B cell (primary cell): Measurements from ENCODE around the gene FXR2.

ENCODE experiments used
- CTCF ChIP-seq: fragments of 200-600 bp; IDR thresholded peaks from one replicate; pipeline ENCODE4 v1.8.0; 2022; ENCODE audit warnings: antibody characterized with exemption, mild to moderate bottlenecking
- EZH2 ChIP-seq: IDR thresholded peaks from 2 replicates; pipeline ENCODE4 v1.6.1; 2012; ENCODE audit warnings: borderline replicate concordance, low read depth, mild to moderate bottlenecking, moderate library complexity, low read length; ENCODE audit not compliant: insufficient read depth, poor library complexity, severe bottlenecking

DNA sequence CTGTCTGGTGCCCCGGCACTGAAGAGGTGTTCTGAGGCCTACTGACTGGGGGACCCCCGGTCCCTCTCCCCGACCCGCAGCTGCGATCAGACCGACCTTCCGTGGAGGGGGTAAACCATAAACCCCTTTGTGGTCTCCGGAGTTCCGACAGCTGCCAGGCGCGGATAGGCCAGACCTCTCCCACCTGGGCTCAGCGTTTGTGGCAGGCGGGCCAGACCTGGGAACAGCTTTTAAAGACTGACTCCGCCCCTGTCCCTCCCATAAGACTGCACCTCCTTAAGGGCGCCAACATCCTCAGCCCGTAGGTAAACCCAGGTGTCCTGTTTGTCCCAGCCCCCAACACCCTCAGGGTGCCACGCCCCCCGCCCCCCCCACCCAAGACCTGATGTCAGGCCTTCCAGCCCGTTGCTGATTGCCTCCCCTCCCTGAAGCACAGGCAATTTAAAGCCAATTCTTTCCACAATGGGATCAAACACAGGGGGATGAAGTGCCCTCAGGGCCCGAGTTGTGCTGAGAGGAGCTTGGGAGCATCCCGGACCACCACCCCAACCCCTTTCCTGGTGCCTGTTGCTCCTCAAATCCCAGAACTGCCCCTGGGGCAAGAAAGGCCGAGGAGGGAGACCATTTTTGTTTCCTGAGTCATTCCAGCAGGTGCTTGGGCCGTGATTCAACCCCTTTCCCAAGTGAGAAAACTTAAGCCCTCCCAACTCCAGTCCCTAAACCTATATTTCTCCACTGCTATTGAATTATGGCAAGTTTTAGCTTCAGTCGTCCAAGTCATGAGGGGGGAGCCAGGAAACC lies 24.6 kb downstream of the FXR2 start, which contains the start of gene SOX15:
- TF ChIP-seq CTCF = no peak
- TF ChIP-seq EZH2 = no peak
